Motor neuron (in vitro differentiated cells): ENCODE measurements around the gene FCRL1. TPM values are rescaled to one million over a fixed set of nuclear protein-coding genes. Genes with fewer than 3 reads are reported as not detected.

Experiments
- ATAC-seq, 8 experiments: fragments of 200-7000 bp; cut with Tn5 transposase; replicated peaks in 6 of 8; 2 replicates each; pipeline ENCODE4 v1.8.0; 2021; ENCODE audit warnings: mild to moderate bottlenecking in 8 of 8, moderate library complexity in 8 of 8
- H3K27ac ChIP-seq, 2 donors: fragments of 250-450 bp; sonication (Bioruptor Pico); 2 replicates each; pipeline ENCODE4 v1.9.0; 2021; ENCODE audit warnings: antibody characterized with exemption in 2 of 2, mild to moderate bottlenecking in 2 of 2, moderate library complexity in 1 of 2
- H3K4me1 ChIP-seq, 2 donors: fragments of 250-450 bp; sonication (Bioruptor Pico); replicated peaks in 1 of 2; 2 replicates each; pipeline ENCODE4 v1.6.1; 2021; ENCODE audit warnings: antibody characterized with exemption in 2 of 2, mild to moderate bottlenecking in 2 of 2, moderate library complexity in 1 of 2
- H3K4me3 ChIP-seq, 5 donors: fragments of 250-450 bp; sonication (Bioruptor Pico); 2 replicates each; pipeline ENCODE4 v1.9.0; 2021; ENCODE audit warnings: antibody characterized with exemption in 5 of 5, mild to moderate bottlenecking in 5 of 5, moderate library complexity in 4 of 5
- WGBS, 10 experiments: fragments of 450-650 bp; shearing (Covaris generic); methylation state at CpG; one replicate each; pipeline ENCODE4 v1.0.0; 2022; 5-methylcytosine and 5-hydroxymethylcytosine counted together
- in situ Hi-C, 9 experiments: fragments of 400-800 bp; cut with MboI; loops; one replicate each; pipeline ENCODE4 v1.15.0; 2021; ENCODE audit warnings: low sequenced_read_pairs in 9 of 9, low pct_unique_long_range_greater_than_20kb in 2 of 9; ENCODE audit not compliant: unreplicated experiment in 9 of 9
- total RNA-seq, 8 experiments: library from RNA; unstranded; fragments of 300-600 nt; gene quantifications; 2 replicates each; pipeline versions ENCODE4 v1.2.3 to v1.2.4, GENCODE V29; 2022

Gene FCRL1
- total RNA-seq, 8 experiments from 2014 or later, result 0.14 to 0.17 TPM; not detected in 6

- no peak overlapping the region for H3K4me3 ChIP-seq
- in situ Hi-C loops, result no loop called here
- no peak for ATAC-seq
- WGBS, 10 experiments, result 33 to 100% (median 90%) methylated on average over 1 of the region's 1 CpG; no CpG with 5 or more reads in 1 of the 10 experiments
- peaks cover 0 to 2% of the 10 kb centered on the region in 2 donors for H3K4me1 ChIP-seq
- H3K27ac ChIP-seq, result no peak overlapping the region
Observed at GRCh38 chr1:157782931-157783330, 37.0 kb downstream of the FCRL1 start.

GRCh38 chr1:157781048-157781447, 38.9 kb downstream of the FCRL1 start:
- no peak overlapping the region for H3K27ac ChIP-seq
- ATAC-seq, result no peak
- H3K4me1 ChIP-seq, result peaks cover 0 to 2% of the 10 kb centered on the region in 2 donors
- 0 to 100% (median 43%) methylated on average over 1 to 2 of the region's 2 CpGs; no CpG with 5 or more reads in 2 of the 10 experiments for WGBS, 10 experiments
- no peak overlapping the region for H3K4me3 ChIP-seq
- in situ Hi-C loops, result no loop called here

- in situ Hi-C loops, result no loop called here
- H3K4me1 ChIP-seq, result peaks cover 0 to 2% of the 10 kb centered on the region in 2 donors
- H3K27ac ChIP-seq, result no peak within 1 kb of the TSS
- 0 to 100% (median 80%) methylated on average over 1 of the region's 1 CpG; no CpG with 5 or more reads in 4 of the 10 experiments for WGBS, 10 experiments
- no peak within 1 kb of the TSS for H3K4me3 ChIP-seq
- peak in 1 of 8 experiments; percentile 90 for ATAC-seq
Observed at GRCh38 chr1:157776971-157777391, 42.9 kb downstream of the FCRL1 start, which contains the start of gene FCRL2. TSS of gene FCRL2 (minus strand) at chr1:157777132. CDS start at chr1:157777073, 59 bp downstream.

GRCh38 chr1:157775101-157775870, 44.6 kb downstream of the FCRL1 start:
- ATAC-seq, result no peak
- in situ Hi-C loops, result no loop called here
- 0 to 90% (median 73%) methylated on average over 1 to 4 of the region's 4 CpGs for WGBS, 10 experiments
- H3K27ac ChIP-seq, result no peak overlapping the region
- no peak overlapping the region for H3K4me3 ChIP-seq
- peaks cover 0 to 2% of the 10 kb centered on the region in 2 donors for H3K4me1 ChIP-seq

GRCh38 chr1:157774412-157774811, 45.5 kb downstream of the FCRL1 start:
- WGBS, 10 experiments, result 0 to 100% (median 74%) methylated on average over 1 to 2 of the region's 2 CpGs; no CpG with 5 or more reads in 1 of the 10 experiments
- no peak overlapping the region for H3K27ac ChIP-seq
- ATAC-seq, result peak in 1 of 8 experiments; percentile 8
- in situ Hi-C loops, result no loop called here
- H3K4me1 ChIP-seq, result no peaks in the 10 kb centered on the region
- H3K4me3 ChIP-seq, result no peak overlapping the region

- in situ Hi-C loops, result no loop called here
- 0 to 90% (median 28%) methylated on average over 1 of the region's 1 CpG; no CpG with 5 or more reads in 4 of the 10 experiments for WGBS, 10 experiments
- H3K4me1 ChIP-seq, result no peaks in the 10 kb centered on the region
- H3K27ac ChIP-seq, result no peak overlapping the region
- ATAC-seq, result peak in 2 of 8 experiments; percentile 16 to 36
- no peak overlapping the region for H3K4me3 ChIP-seq
Observed at GRCh38 chr1:157773493-157774350, 46.2 kb downstream of the FCRL1 start.

GRCh38 chr1:157771661-157772425, 48.1 kb downstream of the FCRL1 start:
- no peak for ATAC-seq
- Histone ChIP-seq H3K4me1 (no peaks in the 10 kb centered on the region), H3K4me3 (no peak overlapping the region), H3K27ac (no peak overlapping the region)
- 20 to 100% (median 86%) methylated on average over 2 to 8 of the region's 8 CpGs for WGBS, 10 experiments
- in situ Hi-C loops, result no loop called here

- ATAC-seq, result no peak
- H3K4me3 ChIP-seq, result no peak overlapping the region
- no peaks in the 10 kb centered on the region for H3K4me1 ChIP-seq
- 0 to 100% (median 61%) methylated on average over 1 to 9 of the region's 9 CpGs for WGBS, 10 experiments
- no peak overlapping the region for H3K27ac ChIP-seq
- in situ Hi-C loops, result no loop called here
Observed at GRCh38 chr1:157770442-157771043, 49.4 kb downstream of the FCRL1 start.

- in situ Hi-C loops, result no loop called here
- H3K27ac ChIP-seq, result no peak overlapping the region
- no peak for ATAC-seq
- no peaks in the 10 kb centered on the region for H3K4me1 ChIP-seq
- no peak overlapping the region for H3K4me3 ChIP-seq
Observed at GRCh38 chr1:157766792-157767191, 53.1 kb downstream of the FCRL1 start.

GRCh38 chr1:157758018-157758417, 61.9 kb downstream of the FCRL1 start:
- Histone ChIP-seq H3K4me1 (no peaks in the 10 kb centered on the region), H3K4me3 (no peak overlapping the region), H3K27ac (no peak overlapping the region)
- no peak for ATAC-seq
- in situ Hi-C loops, result no loop called here
- WGBS, 10 experiments, result 0 to 93% (median 76%) methylated on average over 2 to 4 of the region's 4 CpGs

- ATAC-seq, result no peak
- Histone ChIP-seq H3K4me1 (no peaks in the 10 kb centered on the region), H3K27ac (no peak overlapping the region), H3K4me3 (no peak overlapping the region)
- WGBS, 10 experiments, result 0 to 100% (median 57%) methylated on average over 1 of the region's 1 CpG; no CpG with 5 or more reads in 3 of the 10 experiments
- in situ Hi-C loops, result no loop called here
Observed at GRCh38 chr1:157753611-157754010, 66.3 kb downstream of the FCRL1 start.

- ATAC-seq, result no peak
- WGBS, 10 experiments, result 0 to 72% (median 61%) methylated on average over 1 to 3 of the region's 3 CpGs
- in situ Hi-C loops, result no loop called here
- no peak overlapping the region for H3K27ac ChIP-seq
- no peaks in the 10 kb centered on the region for H3K4me1 ChIP-seq
- no peak overlapping the region for H3K4me3 ChIP-seq
Observed at GRCh38 chr1:157751283-157751682, 68.6 kb downstream of the FCRL1 start.
